ENCODE results near the gene PRR14L.
"Not testable (repeated sequence)": the region's sequence is repeated elsewhere in the genome, so short reads cannot be mapped to it uniquely, and the experiment has no call there.

The PRR14L gene

DNA sequence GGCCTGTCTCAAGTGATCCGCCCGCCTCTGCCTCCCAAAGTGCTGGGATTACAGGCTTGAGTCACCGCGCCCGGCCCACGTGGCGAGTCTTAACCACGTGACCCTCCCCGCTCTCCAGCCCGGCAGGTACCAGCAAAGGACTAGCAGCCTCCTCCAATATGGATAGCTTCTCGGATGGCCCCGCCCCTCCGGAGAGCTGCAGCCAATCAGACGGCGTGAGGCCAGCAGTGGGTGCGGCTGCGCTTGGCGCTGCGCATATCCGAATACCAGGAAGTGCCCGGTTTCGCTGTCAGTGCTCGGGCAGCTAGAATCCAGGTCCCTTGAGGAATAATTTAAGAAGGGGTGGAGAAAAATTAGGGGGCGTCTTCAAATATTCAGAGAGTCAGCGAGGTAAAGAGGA lies 73.2 kb downstream of the PRR14L start:
- DNase-seq (ENCODE audit: low spot score), result peak; percentile 92
- TF ChIP-seq, protein P1, sequence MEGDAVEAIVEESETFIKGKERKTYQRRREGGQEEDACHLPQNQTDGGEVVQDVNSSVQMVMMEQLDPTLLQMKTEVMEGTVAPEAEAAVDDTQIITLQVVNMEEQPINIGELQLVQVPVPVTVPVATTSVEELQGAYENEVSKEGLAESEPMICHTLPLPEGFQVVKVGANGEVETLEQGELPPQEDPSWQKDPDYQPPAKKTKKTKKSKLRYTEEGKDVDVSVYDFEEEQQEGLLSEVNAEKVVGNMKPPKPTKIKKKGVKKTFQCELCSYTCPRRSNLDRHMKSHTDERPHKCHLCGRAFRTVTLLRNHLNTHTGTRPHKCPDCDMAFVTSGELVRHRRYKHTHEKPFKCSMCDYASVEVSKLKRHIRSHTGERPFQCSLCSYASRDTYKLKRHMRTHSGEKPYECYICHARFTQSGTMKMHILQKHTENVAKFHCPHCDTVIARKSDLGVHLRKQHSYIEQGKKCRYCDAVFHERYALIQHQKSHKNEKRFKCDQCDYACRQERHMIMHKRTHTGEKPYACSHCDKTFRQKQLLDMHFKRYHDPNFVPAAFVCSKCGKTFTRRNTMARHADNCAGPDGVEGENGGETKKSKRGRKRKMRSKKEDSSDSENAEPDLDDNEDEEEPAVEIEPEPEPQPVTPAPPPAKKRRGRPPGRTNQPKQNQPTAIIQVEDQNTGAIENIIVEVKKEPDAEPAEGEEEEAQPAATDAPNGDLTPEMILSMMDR (IDR thresholded peaks at IDR 0.05; ENCODE audit: borderline replicate concordance, control extremely low read depth, extremely low read depth, insufficient read depth, missing control alignments), result no peak
- in situ Hi-C loops (cut with MboI; ENCODE audit: low sequenced_read_pairs, unreplicated experiment), result loop anchor here (10.0 kb wide), 1 partner anchor 268 kb away; the partner anchor contains the start of gene YWHAH

DNA sequence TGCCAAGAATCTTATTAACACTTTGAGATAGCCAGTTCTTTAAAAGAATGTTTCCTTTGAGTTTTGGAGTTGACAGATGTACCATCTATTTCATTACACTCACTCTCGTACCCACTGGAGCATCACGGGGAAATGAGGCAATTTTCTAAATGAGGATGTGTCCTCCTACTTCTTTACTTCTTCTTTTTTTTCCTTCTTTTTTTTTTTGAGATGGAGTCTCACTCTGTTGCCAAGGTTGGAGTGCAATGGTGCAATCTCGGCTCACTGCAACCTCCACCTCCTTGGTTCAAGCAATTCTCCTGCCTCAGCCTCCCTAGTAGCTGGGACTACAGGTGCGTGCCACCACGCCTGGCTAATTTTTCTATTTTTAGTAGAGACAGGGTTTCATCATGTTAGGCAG lies 75.7 kb downstream of the PRR14L start:
- in situ Hi-C loops (cut with MboI; ENCODE audit: low sequenced_read_pairs, unreplicated experiment), result loop anchor here (10.0 kb wide), 1 partner anchor 271 kb away; the partner anchor contains the start of gene YWHAH
- not testable (repeated sequence) for DNase-seq (ENCODE audit: low spot score)

DNA sequence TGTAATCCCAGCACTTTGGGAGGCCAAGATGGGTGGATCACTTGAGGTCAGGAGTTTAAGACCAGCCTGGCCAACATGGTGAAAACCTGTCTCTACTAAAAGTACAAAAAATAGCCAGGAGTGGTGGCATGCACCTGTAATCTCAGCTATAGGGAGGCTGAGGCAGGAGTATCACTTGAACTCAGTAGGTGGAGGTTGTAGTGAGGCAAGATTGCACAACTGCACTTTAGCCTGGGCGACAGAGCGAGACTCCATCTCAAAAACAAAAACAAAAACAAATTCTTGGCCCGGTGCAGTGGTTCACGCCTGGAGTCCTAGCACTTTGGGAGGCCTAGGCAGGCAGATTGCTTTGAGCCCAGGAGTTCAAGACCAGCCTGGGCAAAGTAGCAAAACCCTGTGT lies 81.1 kb downstream of the PRR14L start:
- DNase-seq (ENCODE audit: low spot score); in situ Hi-C loops (cut with MboI; ENCODE audit: low sequenced_read_pairs, unreplicated experiment): not testable (repeated sequence)

DNA sequence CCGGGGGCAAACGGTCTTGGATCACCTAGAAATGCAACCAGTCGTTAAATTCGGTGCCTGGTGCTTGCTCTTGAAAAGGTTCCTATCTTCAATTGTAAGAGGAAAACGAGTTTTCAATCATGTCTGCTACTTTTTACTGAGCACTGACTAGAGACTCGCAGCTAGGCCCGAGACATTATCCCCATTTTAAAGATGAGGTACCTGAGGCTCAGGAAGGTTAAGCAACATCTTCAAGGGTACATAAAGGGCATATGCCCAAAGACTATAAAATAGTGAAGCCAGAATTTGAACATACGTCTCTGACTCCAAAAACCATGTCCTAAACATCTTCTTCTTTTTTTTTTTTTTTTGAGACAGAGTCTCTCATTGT lies 87.3 kb downstream of the PRR14L start:
- TF ChIP-seq, protein P1 (IDR thresholded peaks at IDR 0.05; ENCODE audit: borderline replicate concordance, control extremely low read depth, extremely low read depth, insufficient read depth, missing control alignments), result no peak
- DNase-seq (ENCODE audit: low spot score), result no peak
- in situ Hi-C loops (cut with MboI; ENCODE audit: low sequenced_read_pairs, unreplicated experiment), result no loop called here

DNA sequence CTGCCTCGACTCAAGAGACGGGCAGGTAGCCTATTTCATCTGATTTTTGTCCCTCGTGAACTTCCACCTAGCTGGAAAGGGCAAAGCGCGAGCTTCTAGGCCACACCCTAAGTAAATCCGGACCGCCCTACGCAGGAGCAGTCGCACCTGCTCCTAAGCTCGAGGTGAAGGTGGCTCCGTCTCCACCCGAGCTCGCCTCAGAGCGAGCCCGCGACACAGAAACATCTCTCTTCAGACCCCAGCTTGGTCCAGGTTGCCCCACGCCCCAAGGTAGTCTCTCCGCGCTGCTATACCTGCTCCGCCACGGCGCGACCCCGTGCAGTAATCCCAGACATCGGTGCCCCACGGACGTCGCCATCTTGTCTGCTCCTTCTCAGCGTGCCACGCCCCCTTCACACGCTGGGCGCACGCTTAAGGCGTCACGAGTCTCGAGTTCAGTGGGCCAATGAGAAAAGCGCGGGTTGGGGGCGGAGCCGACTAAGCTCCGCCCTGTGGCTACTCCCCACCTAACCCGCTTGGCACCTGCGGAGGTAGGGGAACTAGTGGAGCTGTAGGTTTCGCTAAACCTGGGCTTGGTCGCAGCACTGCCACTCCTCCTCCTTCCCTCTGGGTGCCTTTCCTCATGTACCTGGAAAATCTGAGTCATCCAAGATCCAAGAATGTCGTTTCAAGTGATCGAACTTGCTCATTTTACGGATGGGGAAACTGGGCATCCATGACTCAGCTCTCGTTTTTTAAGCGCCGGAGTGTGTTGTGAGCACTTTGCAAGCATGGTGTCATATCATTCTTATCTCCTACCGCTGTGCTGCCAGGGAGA lies 87.9 kb downstream of the PRR14L start, which contains the start of gene PISD:
Gene PISD (minus strand): TSS at position 365 of the 817 bp plus-strand sequence. CDS start 7 bp downstream, at position 358.
- DNase-seq (ENCODE audit: low spot score), result peak; percentile 98
- in situ Hi-C loops (cut with MboI; ENCODE audit: low sequenced_read_pairs, unreplicated experiment), result no loop called here
- TF ChIP-seq, protein P1 (IDR thresholded peaks at IDR 0.05; ENCODE audit: borderline replicate concordance, control extremely low read depth, extremely low read depth, insufficient read depth, missing control alignments), result no peak

DNA sequence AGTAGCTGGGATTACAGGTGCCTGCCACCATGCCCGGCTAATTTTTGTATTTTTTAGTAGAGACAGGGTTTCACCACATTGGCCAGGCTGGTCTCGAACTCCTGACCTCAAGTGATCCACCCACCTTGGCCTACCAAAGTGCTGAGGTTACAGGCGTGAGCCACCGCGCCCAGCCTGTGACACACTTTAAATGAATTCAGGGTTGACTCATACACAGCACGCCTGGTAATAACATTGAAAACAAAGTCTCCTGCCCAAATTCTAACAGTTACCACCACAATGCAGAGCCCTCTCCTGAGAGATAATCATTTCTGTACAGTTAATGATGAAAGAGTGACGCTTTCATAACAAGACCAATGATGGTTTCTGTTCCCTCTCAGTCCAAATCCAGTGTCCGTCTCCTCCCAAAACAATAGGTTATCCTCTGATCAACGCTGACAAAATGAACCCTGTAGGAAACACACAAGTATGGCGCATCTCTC lies 89.0 kb downstream of the PRR14L start:
- in situ Hi-C loops (cut with MboI; ENCODE audit: low sequenced_read_pairs, unreplicated experiment), result not testable (repeated sequence)
- DNase-seq (ENCODE audit: low spot score), result peak; percentile 44

DNA sequence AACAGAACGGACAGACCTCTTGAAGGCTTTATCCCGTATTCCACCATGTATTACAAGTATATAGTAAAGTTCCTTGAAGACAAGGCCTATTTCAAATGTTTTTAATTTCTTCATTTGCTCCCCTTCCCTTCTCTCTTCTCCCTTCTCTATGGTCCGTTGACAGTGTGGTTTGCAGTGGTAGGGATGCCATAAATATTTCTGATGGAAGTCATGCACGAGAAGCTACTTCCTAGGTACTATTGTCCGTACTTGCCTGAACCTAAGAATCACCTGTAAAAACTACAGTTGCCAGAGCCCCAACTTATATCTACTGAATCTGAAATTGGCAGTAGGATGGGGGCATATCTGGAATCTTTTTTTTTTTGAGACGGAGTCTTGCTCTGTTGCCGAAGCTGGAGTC lies 90.7 kb downstream of the PRR14L start:
- DNase-seq (ENCODE audit: low spot score), result no peak
- TF ChIP-seq, protein P1 (IDR thresholded peaks at IDR 0.05; ENCODE audit: borderline replicate concordance, control extremely low read depth, extremely low read depth, insufficient read depth, missing control alignments), result no peak
- in situ Hi-C loops (cut with MboI; ENCODE audit: low sequenced_read_pairs, unreplicated experiment), result no loop called here

DNA sequence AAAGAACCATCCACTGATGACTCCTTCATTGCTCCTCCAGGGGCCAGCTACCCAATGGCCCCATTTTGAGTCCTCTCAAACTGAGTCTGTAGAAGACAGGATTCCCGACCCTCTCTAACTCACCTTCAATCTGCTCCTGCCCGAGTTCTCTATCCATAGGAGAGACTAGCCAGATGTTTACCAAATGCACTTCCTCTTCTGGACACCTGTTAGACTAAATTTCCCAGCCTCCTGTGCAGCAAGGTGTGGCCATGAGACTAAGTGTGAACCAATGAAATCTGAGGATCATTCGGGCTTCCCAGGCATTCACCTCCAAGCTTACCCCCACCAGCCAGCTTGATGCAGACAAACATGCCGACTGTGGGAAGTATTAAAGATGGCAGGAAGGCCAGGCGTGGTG lies 95.5 kb downstream of the PRR14L start:
- in situ Hi-C loops (cut with MboI; ENCODE audit: low sequenced_read_pairs, unreplicated experiment), result no loop called here
- TF ChIP-seq, protein P1 (IDR thresholded peaks at IDR 0.05; ENCODE audit: borderline replicate concordance, control extremely low read depth, extremely low read depth, insufficient read depth, missing control alignments), result no peak
- no peak for DNase-seq (ENCODE audit: low spot score)
